Naive thymus-derived CD8-positive, alpha-beta T cell (primary cell): ENCODE measurements around the gene VIT. TPM values are rescaled to one million over a fixed set of nuclear protein-coding genes. Genes with fewer than 3 reads are reported as not detected.
"Not testable (repeated sequence)": the region's sequence is repeated elsewhere in the genome, so short reads cannot be mapped to it uniquely, and the experiment has no call there.

Experiments used
- ATAC-seq, 2 donors: fragments of 150-1000 bp; cut with Tn5 transposase in 1 of 2; sonication (Bioruptor Pico), chemical (Tn5 transposase) in 1 of 2; 1 replicate in 1 of 2; 2 replicates in 1 of 2; pipeline ENCODE4 v1.10.0; 2021; ENCODE audit warnings: mild to moderate bottlenecking in 2 of 2, moderate library complexity in 2 of 2
- POLR2A ChIA-PET: fragments of 350-600 bp; sonication (Branson Sonifier 250); formaldehyde crosslinking; loops from one replicate; lab custom pipeline; 2021; ENCODE audit warnings: antibody characterized with exemption; lab: Charles Lee
- DNase-seq, 10 donors: peaks; one replicate each; pipeline versions ENCODE4 v3.0.0 to v3.0.0-alpha.2; 2020 to 2022
- H3K27ac Mint-ChIP-seq, 10 donors: one replicate each; pipeline ENCODE4 v1.8.0; 2020 to 2022; ENCODE audit warnings: mild to moderate bottlenecking in 10 of 10, mixed read lengths in 10 of 10, moderate library complexity in 4 of 10, inconsistent platforms in 1 of 10
- H3K27me3 Mint-ChIP-seq, 5 donors: one replicate each; pipeline ENCODE4 v1.8.0; 2021 to 2022; ENCODE audit warnings: mixed read lengths in 5 of 5
- H3K36me3 Mint-ChIP-seq, 3 donors: one replicate each; pipeline ENCODE4 v1.8.0; 2020 to 2022; ENCODE audit warnings: mixed read lengths in 3 of 3, mild to moderate bottlenecking in 2 of 3, inconsistent platforms in 1 of 3
- H3K4me1 Mint-ChIP-seq, 4 donors: one replicate each; pipeline ENCODE4 v1.8.0; 2021 to 2022; ENCODE audit warnings: mixed read lengths in 4 of 4
- H3K4me3 Mint-ChIP-seq, 10 donors: one replicate each; pipeline ENCODE4 v1.8.0; 2020 to 2022; ENCODE audit warnings: mild to moderate bottlenecking in 10 of 10, mixed read lengths in 10 of 10, moderate library complexity in 6 of 10, inconsistent platforms in 1 of 10
- H3K9me3 Mint-ChIP-seq, 9 donors: one replicate each; pipeline ENCODE4 v1.8.0; 2020 to 2022; ENCODE audit warnings: mixed read lengths in 9 of 9, mild to moderate bottlenecking in 3 of 9, inconsistent platforms in 1 of 9, moderate library complexity in 1 of 9
- polyA plus RNA-seq, 3 donors: library from polyadenylated mRNA; unstranded; fragments of 300-500 nt; fragmentation: Illumina TruSeq; gene quantifications; one replicate each; pipeline ENCODE4 v1.2.3, GENCODE V29; 2021
- total RNA-seq, 8 experiments: library from RNA in 2 of 8; stranded (reverse) in 2 of 8; gene quantifications; one replicate each; pipeline ENCODE4 v1.2.3 and lab custom pipeline; 2021 to 2026

The VIT gene
- total and polyA plus RNA-seq, 5 experiments from 2014 or later, result 0.50 TPM; not detected in 4

DNA sequence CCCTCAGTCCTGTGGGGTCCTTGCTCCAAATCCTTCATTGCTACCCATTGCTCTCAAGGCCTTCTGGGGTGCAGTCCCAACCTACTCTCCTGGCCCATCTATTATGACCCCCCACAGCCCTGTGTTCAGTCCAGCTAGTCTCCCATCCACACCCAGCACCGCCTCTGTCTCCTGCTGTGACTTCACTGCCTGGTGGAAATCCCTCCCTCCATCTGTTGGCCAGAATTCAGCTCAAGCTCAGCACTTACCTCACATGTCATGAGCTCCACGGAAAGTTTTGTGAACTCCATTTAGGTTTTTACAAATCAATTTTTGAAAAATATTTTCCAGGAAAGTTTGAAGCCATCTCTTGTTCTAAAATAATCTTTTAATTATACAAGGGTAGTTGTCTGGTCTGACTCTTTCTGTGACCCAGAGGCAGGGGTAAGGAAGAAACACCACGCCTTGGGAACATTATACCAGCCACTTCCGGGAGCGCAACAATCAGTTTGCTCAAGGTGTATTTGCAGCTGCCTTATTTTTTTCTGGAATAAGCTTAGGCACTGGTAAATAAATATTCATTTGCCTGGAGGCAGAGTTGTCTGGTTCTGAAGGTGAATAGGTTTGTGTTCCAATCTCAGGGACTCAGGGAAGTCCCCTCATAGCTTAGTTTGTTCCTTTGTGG, 110.8 kb downstream of the VIT start:
- no peak for ATAC-seq
- no peak for DNase-seq
- Mint-ChIP-seq H3K27ac (peak overlapping the region in 1 of 10 donors; percentile 65), H3K27me3 (peaks cover 0 to 6% (median 0%) of the 10 kb centered on the region in 5 donors), H3K4me1 (peaks cover 0 to 4% (median 0%) of the 10 kb centered on the region in 4 donors), H3K9me3 (peaks cover 0 to 6% (median 0%) of the 10 kb centered on the region in 9 donors), H3K36me3 (no peaks in the 10 kb centered on the region), H3K4me3 (peak overlapping the region in 1 of 10 donors; percentile 26)
- POLR2A ChIA-PET, result no interaction called here

DNA sequence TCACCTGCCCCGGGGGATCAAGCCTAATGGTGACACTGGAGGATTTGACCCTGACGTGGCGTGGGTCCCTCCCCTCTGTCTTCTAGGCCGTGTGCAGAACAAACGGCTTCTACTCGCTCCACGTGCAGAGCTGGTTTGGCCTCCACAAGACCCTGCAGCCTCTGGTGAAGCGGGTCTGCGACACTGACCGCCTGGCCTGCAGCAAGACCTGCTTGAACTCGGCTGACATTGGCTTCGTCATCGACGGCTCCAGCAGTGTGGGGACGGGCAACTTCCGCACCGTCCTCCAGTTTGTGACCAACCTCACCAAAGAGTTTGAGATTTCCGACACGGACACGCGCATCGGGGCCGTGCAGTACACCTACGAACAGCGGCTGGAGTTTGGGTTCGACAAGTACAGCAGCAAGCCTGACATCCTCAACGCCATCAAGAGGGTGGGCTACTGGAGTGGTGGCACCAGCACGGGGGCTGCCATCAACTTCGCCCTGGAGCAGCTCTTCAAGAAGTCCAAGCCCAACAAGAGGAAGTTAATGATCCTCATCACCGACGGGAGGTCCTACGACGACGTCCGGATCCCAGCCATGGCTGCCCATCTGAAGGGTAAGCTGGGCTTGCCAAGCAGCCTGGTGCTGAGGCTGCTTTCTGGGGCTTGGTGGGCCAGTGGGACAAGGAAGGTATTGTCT, 112.0 kb downstream of the VIT start:
- POLR2A ChIA-PET, result no interaction called here
- Mint-ChIP-seq H3K27me3 (peaks cover 0 to 6% (median 0%) of the 10 kb centered on the region in 5 donors), H3K27ac (no peak overlapping the region), H3K36me3 (no peaks in the 10 kb centered on the region), H3K9me3 (no peaks in the 10 kb centered on the region), H3K4me1 (peaks cover 0 to 4% (median 0%) of the 10 kb centered on the region in 4 donors), H3K4me3 (no peak overlapping the region)
- DNase-seq, result no peak
- ATAC-seq, result no peak

DNA sequence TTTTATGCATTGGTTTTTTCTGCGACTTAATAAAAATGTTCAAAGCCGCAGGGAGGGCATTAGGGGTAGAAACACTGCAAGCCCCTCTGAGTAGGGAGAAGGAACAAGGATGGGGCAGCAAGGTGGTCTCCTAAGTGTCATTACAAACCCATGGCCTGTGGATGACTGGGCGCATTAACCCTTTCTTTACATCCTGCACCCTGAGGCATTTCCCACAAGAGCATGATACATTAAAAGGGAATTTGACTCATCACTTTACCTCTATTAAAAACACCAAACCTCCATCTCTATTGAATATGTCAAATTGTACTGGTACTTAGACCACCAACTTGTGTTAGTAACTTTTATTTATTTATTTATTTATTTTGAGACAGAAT, 112.5 kb downstream of the VIT start:
- no peaks in the 10 kb centered on the region for H3K36me3 Mint-ChIP-seq
- no peaks in the 10 kb centered on the region for H3K9me3 Mint-ChIP-seq
- peaks cover 0 to 4% (median 0%) of the 10 kb centered on the region in 4 donors for H3K4me1 Mint-ChIP-seq
- ATAC-seq, result no peak
- H3K27ac Mint-ChIP-seq, result no peak overlapping the region
- no peak for DNase-seq
- peaks cover 0 to 6% (median 0%) of the 10 kb centered on the region in 5 donors for H3K27me3 Mint-ChIP-seq
- POLR2A ChIA-PET, result no interaction called here
- no peak overlapping the region for H3K4me3 Mint-ChIP-seq

DNA sequence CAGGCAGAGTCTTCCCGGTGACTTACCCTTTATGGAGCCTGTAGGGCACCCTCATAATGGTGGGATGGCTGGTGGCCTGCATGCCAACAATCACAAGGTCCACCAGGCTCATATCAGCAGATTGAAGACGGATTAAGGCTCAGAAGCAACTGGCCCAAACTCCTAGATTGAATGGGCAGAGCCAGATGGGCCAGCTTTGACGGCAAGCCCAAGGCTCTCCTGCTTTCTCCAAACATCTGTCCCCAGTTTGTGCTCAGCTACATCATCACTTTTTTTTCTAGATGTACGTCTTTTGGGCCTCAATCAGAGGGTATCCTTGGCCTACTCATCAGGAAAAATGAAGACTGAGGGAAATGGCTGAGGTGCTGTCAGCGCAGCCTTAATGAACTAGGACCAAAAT, 114.6 kb downstream of the VIT start:
- DNase-seq, result no peak
- ATAC-seq, result no peak
- Mint-ChIP-seq H3K27me3 (peaks cover 0 to 6% (median 0%) of the 10 kb centered on the region in 5 donors), H3K4me3 (no peak overlapping the region), H3K27ac (no peak overlapping the region), H3K9me3 (no peaks in the 10 kb centered on the region), H3K4me1 (peaks cover 0 to under 1% (median 0%) of the 10 kb centered on the region in 4 donors), H3K36me3 (no peaks in the 10 kb centered on the region)
- POLR2A ChIA-PET, result no interaction called here

DNA sequence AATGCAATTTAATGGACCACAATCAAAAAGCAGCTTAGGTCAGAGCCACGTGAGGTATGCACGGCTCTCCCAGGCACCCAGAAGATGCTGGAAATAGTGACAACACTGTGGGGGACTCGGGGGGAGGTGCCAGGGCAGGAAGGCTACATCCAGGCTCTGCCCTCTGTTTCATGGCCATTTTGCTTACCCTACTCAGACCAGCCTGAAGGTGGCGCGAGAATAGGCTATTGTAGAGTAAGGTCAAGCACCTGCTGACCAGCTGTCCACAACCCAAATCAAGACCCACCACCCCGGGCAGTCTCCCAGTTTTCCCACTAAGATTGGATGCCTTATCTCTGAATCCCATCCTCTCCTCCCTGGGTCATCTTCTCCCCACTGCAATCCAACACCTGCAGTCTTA, 115.7 kb downstream of the VIT start:
- Mint-ChIP-seq H3K27me3 (peaks cover 0 to 2% (median 0%) of the 10 kb centered on the region in 5 donors), H3K27ac (no peak overlapping the region), H3K36me3 (no peaks in the 10 kb centered on the region), H3K4me1 (no peaks in the 10 kb centered on the region), H3K9me3 (no peaks in the 10 kb centered on the region), H3K4me3 (no peak overlapping the region)
- DNase-seq, result no peak
- POLR2A ChIA-PET, result no interaction called here
- no peak for ATAC-seq

DNA sequence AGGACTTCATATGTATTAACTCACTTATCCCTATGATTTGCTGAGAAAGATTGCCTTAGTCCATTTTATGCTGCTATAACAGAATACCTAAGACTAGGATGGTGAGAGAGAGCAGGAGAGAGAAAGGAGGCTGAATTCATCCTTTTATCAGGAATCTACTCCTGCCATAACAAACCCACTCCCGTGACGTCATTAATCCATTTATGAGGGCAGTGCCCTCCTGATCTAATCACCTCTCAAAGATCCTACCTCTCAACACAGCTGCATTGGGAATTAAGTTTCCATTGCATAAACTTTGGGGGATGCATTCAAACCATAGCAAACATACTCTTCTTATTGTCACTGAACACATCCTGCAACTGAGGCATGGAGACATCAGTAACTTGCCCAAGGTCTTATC, 122.0 kb downstream of the VIT start:
- POLR2A ChIA-PET, result no interaction called here
- Mint-ChIP-seq H3K27me3 (no peaks in the 10 kb centered on the region), H3K4me1 (no peaks in the 10 kb centered on the region), H3K9me3 (no peaks in the 10 kb centered on the region), H3K27ac (no peak overlapping the region), H3K36me3 (no peaks in the 10 kb centered on the region), H3K4me3 (no peak overlapping the region)
- ATAC-seq, result no peak
- DNase-seq, result no peak

DNA sequence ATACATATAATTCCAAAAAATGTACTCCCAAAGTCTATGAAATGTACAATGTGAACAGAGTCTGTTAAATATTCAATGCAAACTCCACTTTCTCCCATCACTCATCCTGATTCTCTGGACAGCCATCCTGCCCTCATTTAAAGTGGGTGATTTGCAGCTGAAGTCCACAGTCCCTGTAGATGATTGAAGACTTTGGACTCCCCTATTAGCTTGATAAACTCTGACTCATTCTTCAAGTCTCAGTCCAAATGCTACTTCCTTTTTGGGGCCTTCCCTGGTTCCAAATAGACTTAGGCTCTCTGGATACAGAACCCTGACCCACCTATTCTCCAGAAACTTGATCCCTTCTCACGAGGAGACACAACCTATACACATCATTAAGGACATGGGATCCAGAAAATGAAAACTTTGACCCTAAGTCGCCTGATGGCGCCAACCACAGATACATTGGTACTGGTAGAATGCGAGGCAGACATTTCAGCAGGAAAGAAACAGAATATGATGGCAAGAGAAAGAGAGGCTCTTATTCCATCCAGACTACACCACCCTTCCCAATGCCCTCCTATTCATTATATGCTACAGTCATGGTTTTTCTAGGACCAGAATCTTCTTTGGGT, 122.7 kb downstream of the VIT start:
- Mint-ChIP-seq H3K4me3 (no peak overlapping the region), H3K27me3 (peaks cover 0 to 3% (median 0%) of the 10 kb centered on the region in 5 donors), H3K36me3 (no peaks in the 10 kb centered on the region), H3K9me3 (no peaks in the 10 kb centered on the region), H3K27ac (no peak overlapping the region), H3K4me1 (no peaks in the 10 kb centered on the region)
- no peak for DNase-seq
- POLR2A ChIA-PET, result no interaction called here
- ATAC-seq, result no peak

DNA sequence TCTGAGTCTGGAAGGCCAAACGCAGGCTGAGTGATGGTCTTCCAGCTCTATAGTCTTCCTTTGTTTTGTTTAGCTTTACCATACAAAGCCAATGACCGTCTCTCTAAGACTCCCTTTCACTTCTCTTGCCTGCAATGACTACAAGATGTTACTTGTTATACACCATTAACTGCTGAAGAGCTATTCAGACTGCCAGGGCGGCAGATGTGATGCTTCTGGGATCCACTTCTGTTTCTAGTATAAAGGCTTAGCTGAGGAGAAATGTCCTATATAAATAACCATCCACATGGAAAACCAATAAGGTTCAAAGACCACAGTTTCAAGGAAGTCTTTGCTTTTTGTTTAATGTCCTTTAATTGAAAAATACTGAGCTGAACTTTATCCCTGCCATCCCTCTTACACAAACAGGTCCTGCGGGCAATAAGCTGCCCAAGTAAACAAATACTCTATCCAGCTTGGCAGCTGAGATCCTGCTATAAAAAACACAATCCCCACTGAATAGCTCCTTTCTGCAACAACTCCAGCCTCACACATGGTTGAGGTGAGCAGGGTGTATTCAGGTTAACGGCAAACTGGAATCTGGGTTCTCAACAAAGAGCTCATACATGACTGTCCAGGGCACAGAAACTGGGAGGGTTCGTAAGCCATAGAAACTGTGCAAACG, 124.6 kb downstream of the VIT start:
- Mint-ChIP-seq H3K27me3 (peaks cover 0 to 4% (median 0%) of the 10 kb centered on the region in 5 donors), H3K4me1 (no peaks in the 10 kb centered on the region), H3K36me3 (no peaks in the 10 kb centered on the region), H3K4me3 (no peak overlapping the region), H3K27ac (no peak overlapping the region), H3K9me3 (no peaks in the 10 kb centered on the region)
- no peak for DNase-seq
- POLR2A ChIA-PET, result no interaction called here
- ATAC-seq, result no peak

DNA sequence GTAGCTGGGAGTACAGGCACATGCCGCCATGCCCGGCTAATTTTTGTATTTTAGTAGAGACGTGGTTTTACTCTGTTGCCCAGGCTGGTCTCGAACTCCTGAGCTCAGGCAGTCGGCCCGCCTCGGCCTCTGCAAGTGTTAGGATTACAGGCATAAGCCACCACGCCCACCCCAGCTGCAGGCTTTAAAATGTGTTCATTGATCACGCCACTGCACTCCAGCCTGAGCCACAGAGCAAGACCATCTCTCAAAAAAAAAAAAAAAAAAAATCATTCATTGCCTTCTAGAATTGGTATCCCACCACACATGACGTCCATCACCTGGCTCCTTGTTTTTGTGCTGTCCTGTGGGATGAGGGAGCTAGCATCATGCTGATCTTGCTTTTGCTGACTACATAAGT, 127.4 kb downstream of the VIT start:
- POLR2A ChIA-PET, result no interaction called here
- no peak for DNase-seq
- no peak for ATAC-seq
- no peak overlapping the region for H3K4me3 Mint-ChIP-seq
- peaks cover 0 to under 1% (median 0%) of the 10 kb centered on the region in 9 donors for H3K9me3 Mint-ChIP-seq
- no peak overlapping the region for H3K27ac Mint-ChIP-seq
- H3K36me3 Mint-ChIP-seq, result peaks cover 0 to 3% (median 0%) of the 10 kb centered on the region in 3 donors
- H3K27me3 Mint-ChIP-seq, result peaks cover 0 to 4% (median 2%) of the 10 kb centered on the region in 5 donors
- H3K4me1 Mint-ChIP-seq, result no peaks in the 10 kb centered on the region

DNA sequence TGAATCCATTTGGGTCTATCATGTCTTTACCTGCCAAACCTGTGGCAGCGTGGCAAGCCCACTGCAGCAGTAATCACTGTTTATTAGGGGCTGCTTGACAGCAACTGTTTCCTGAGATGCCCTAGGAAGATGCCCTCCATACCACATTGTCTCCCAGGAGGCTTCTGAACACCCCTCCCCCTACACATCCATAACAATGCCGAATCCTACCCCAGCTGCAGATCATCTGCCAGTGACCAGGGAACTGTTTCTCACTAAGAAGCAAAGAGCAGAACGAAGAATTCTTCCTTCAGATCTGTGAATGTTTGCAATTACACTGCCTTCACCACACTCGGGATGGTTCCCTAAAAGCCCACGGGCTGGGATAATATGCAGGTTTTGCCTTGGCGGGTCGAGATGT, 127.8 kb downstream of the VIT start:
- H3K27ac Mint-ChIP-seq, result no peak overlapping the region
- POLR2A ChIA-PET, result no interaction called here
- no peaks in the 10 kb centered on the region for H3K4me1 Mint-ChIP-seq
- peaks cover 0 to 1% (median 0%) of the 10 kb centered on the region in 9 donors for H3K9me3 Mint-ChIP-seq
- H3K4me3 Mint-ChIP-seq, result no peak overlapping the region
- H3K36me3 Mint-ChIP-seq, result peaks cover 0 to 5% (median 0%) of the 10 kb centered on the region in 3 donors
- peaks cover 0 to 4% (median 4%) of the 10 kb centered on the region in 5 donors for H3K27me3 Mint-ChIP-seq
- DNase-seq (no peak), ATAC-seq (no peak)

DNA sequence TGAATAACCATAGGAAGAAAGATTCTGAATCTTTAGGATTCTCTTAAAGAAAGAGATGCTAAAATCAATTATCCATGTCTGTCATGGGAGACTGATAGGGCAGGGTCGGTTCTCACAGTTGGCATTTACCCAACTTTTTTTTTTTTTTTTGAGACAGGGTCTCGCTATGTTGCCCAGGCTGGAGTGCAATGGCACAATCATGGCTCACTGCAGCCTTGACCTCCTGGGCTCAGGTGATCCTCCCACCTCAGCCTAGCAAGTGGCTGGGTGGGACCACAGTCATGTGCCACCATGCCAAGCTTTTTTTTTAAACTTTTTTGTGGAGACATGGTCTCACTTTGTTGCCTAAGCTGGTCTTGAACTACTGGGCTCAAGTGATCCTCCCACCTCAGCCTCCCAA, 128.2 kb downstream of the VIT start:
- POLR2A ChIA-PET, H3K9me3 Mint-ChIP-seq, H3K4me3 Mint-ChIP-seq, H3K36me3 Mint-ChIP-seq, H3K27me3 Mint-ChIP-seq, H3K27ac Mint-ChIP-seq, ATAC-seq, H3K4me1 Mint-ChIP-seq, DNase-seq: not testable (repeated sequence)

DNA sequence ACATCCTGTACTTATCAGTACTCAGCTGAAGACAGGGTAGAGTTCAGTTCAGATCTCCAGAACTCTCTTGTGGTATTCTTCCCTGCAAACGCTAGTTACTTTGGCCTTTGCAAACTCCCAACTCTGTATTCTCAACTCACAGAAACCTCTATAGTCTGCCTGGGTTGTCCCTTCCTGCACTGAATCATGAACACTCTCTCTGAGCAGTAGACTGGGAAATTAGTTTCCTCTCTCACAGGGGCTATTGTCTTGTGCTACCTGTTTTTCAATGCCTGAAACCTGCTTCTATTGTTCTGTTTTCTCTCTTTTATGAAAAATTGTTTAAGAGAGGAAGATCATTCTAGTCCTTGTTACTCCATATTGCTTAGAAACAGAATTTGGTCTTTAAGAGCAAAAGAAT, 134.7 kb downstream of the VIT start:
- Mint-ChIP-seq H3K9me3 (peaks cover 0 to 7% (median 0%) of the 10 kb centered on the region in 9 donors), H3K4me3 (no peak overlapping the region), H3K27ac (no peak overlapping the region), H3K4me1 (peaks cover 3 to 11% (median 8%) of the 10 kb centered on the region in 4 donors), H3K36me3 (peaks cover 0 to 5% (median 0%) of the 10 kb centered on the region in 3 donors), H3K27me3 (peaks cover 2 to 13% (median 6%) of the 10 kb centered on the region in 5 donors)
- no peak for ATAC-seq
- DNase-seq, result no peak
- POLR2A ChIA-PET, result no interaction called here

DNA sequence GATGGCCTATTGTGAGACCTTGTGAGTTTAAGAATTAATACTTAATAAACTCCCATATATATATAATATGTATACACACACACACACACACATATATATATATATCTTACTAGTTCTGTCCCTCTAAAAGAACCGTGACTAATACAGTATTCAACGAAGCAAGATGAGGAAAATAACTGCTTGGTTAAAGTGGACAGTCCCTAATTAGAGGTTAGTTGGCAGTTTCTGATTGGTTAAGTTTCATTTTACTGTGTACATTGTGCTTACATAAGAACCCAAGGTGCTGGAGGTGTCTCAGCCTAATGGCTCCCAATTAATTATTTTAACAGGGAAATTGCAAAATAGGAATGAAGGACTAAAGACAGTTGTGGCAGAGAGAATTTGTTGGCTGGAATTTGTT, 137.7 kb downstream of the VIT start:
- H3K27ac Mint-ChIP-seq, result no peak overlapping the region
- H3K36me3 Mint-ChIP-seq, result no peaks in the 10 kb centered on the region
- DNase-seq (no peak), ATAC-seq (no peak)
- POLR2A ChIA-PET, result no interaction called here
- H3K27me3 Mint-ChIP-seq, result peaks cover 0 to 13% (median 3%) of the 10 kb centered on the region in 5 donors
- H3K9me3 Mint-ChIP-seq, result peaks cover 0 to 7% (median 1%) of the 10 kb centered on the region in 9 donors
- H3K4me3 Mint-ChIP-seq, result no peak overlapping the region
- peaks cover 3 to 11% (median 8%) of the 10 kb centered on the region in 4 donors for H3K4me1 Mint-ChIP-seq
